Left lung (tissue), 10 donors: ENCODE data around the gene PPP1R36. TPM values are rescaled to one million over a fixed set of nuclear protein-coding genes. Genes with fewer than 3 reads are reported as not detected.
"Not testable (repeated sequence)": the region's sequence is repeated elsewhere in the genome, so short reads cannot be mapped to it uniquely, and the experiment has no call there.

Source experiments
- ATAC-seq: fragments of 200-7000 bp; cut with Tn5 transposase; one replicate; pipeline ENCODE4 v1.9.1; 2020; ENCODE audit warnings: moderate library complexity
- DNase-seq, 4 donors: peaks; one replicate each; pipeline ENCODE4 v3.0.0-alpha.2; 2013 to 2020
- H3K27ac ChIP-seq, 2 donors: fragments of 200-600 bp; sonication (generic) in 1 of 2; one replicate each; pipeline versions ENCODE4 v1.5.0 to v1.8.0; 2020 to 2021
- H3K27me3 ChIP-seq, 2 donors: fragments of 200-600 bp; sonication (generic) in 1 of 2; one replicate each; pipeline versions ENCODE4 v1.5.0 to v1.8.0; 2020 to 2021
- H3K36me3 ChIP-seq, 2 donors: fragments of 200-600 bp; sonication (generic) in 1 of 2; one replicate each; pipeline versions ENCODE4 v1.5.0 to v1.8.0; 2020 to 2021
- H3K4me1 ChIP-seq, 2 donors: fragments of 200-600 bp; one replicate each; pipeline ENCODE4 v1.8.0; 2021
- H3K4me3 ChIP-seq, 2 donors: fragments of 200-600 bp; sonication (generic) in 1 of 2; one replicate each; pipeline versions ENCODE4 v1.5.0 to v1.8.0; 2020 to 2021; ENCODE audit warnings: mild to moderate bottlenecking in 1 of 2
- H3K9me3 ChIP-seq, 2 donors: fragments of 200-600 bp; sonication (generic) in 1 of 2; one replicate each; pipeline versions ENCODE4 v1.5.0 to v1.8.0; 2020 to 2021
- intact Hi-C, 2 donors: fragments of 100-400 bp; cut with DNase I; formaldehyde crosslinking; loops; one replicate each; pipeline versions ENCODE4 v1.11.2 to v1.14.2; 2022
- polyA plus RNA-seq, 6 donors: library from polyadenylated mRNA; unstranded; fragments of 120-200 nt; gene quantifications; one replicate each; pipeline ENCODE4 v1.2.1, GENCODE V29; 2013; ENCODE audit not compliant: insufficient read length in 6 of 6
- total RNA-seq, 2 donors: library from RNA; stranded (reverse); fragmentation: NEBNext Ultra II Directional; extraction: Animal tissue kit (Norgen Biotek cat#: 25700); gene quantifications; one replicate each; pipeline ENCODE4 v1.2.1, GENCODE V29; 2021
- TF ChIP-seq, protein P1 (sequence below), 2 donors: fragments of 200-600 bp; sonication (generic) in 1 of 2; IDR thresholded peaks; one replicate each; pipeline versions ENCODE4 v1.5.0 to v1.8.0; 2021; ENCODE audit warnings: antibody characterized with exemption in 2 of 2
- donor health status: DM: no; HTN: yes; CAD: no.
- donor health status: DM: no; HTN: no; CAD: no.

The PPP1R36 gene
- total and polyA plus RNA-seq, 8 donors: 0.33 to 2.1 (median 0.74) TPM

- TF ChIP-seq, protein P1, sequence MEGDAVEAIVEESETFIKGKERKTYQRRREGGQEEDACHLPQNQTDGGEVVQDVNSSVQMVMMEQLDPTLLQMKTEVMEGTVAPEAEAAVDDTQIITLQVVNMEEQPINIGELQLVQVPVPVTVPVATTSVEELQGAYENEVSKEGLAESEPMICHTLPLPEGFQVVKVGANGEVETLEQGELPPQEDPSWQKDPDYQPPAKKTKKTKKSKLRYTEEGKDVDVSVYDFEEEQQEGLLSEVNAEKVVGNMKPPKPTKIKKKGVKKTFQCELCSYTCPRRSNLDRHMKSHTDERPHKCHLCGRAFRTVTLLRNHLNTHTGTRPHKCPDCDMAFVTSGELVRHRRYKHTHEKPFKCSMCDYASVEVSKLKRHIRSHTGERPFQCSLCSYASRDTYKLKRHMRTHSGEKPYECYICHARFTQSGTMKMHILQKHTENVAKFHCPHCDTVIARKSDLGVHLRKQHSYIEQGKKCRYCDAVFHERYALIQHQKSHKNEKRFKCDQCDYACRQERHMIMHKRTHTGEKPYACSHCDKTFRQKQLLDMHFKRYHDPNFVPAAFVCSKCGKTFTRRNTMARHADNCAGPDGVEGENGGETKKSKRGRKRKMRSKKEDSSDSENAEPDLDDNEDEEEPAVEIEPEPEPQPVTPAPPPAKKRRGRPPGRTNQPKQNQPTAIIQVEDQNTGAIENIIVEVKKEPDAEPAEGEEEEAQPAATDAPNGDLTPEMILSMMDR (IDR thresholded peaks at IDR 0.05): no peak
- H3K27ac ChIP-seq: no peak overlapping the region
- H3K9me3 ChIP-seq: no peaks in the 10 kb centered on the region
- H3K4me3 ChIP-seq: no peak overlapping the region
- intact Hi-C loops: no loop called here
- no peaks in the 10 kb centered on the region for H3K36me3 ChIP-seq
- H3K4me1 ChIP-seq: no peaks in the 10 kb centered on the region
- ATAC-seq (peak; percentile 57), DNase-seq (no peak)
- no peaks in the 10 kb centered on the region for H3K27me3 ChIP-seq
Observed at GRCh38 chr14:64566651-64567122, 16.9 kb downstream of the PPP1R36 start.

GRCh38 chr14:64569138-64569631 is 19.4 kb downstream of the PPP1R36 start:
- no peaks in the 10 kb centered on the region for H3K9me3 ChIP-seq
- DNase-seq (peak in 2 of 4 donors; percentile 65 to 79), ATAC-seq (peak; percentile 74)
- H3K4me1 ChIP-seq: no peaks in the 10 kb centered on the region
- no peaks in the 10 kb centered on the region for H3K27me3 ChIP-seq
- TF ChIP-seq, protein P1 (IDR thresholded peaks at IDR 0.05): no peak
- H3K36me3 ChIP-seq: no peaks in the 10 kb centered on the region
- intact Hi-C loops: no loop called here
- H3K4me3 ChIP-seq: no peak overlapping the region
- peak overlapping the region; percentile 28 to 45 for H3K27ac ChIP-seq

DNA sequence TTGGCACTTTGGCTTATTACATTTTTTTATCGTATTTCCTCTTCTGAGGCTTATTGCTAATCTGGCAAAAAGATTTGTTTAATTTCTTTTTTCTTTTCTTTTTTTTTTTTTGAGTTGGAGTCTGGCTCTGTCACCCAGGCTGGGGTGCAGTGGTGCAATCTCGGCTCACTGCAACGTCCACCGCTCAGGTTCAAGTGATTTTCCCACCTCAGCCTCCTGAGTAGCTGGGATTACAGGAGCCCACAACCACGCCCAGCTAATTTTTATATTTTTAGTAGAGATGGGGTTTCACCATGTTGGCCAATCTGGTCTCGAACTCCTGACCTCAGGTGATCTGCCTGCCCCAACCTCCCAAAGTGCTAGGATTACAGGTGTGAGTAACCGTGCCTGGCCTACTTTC is 19.9 kb downstream of the PPP1R36 start:
- peak overlapping the region; percentile 28 to 45 for H3K27ac ChIP-seq
- intact Hi-C loops, H3K4me3 ChIP-seq, H3K9me3 ChIP-seq, ATAC-seq, H3K36me3 ChIP-seq, H3K27me3 ChIP-seq, H3K4me1 ChIP-seq, DNase-seq: not testable (repeated sequence)

DNA sequence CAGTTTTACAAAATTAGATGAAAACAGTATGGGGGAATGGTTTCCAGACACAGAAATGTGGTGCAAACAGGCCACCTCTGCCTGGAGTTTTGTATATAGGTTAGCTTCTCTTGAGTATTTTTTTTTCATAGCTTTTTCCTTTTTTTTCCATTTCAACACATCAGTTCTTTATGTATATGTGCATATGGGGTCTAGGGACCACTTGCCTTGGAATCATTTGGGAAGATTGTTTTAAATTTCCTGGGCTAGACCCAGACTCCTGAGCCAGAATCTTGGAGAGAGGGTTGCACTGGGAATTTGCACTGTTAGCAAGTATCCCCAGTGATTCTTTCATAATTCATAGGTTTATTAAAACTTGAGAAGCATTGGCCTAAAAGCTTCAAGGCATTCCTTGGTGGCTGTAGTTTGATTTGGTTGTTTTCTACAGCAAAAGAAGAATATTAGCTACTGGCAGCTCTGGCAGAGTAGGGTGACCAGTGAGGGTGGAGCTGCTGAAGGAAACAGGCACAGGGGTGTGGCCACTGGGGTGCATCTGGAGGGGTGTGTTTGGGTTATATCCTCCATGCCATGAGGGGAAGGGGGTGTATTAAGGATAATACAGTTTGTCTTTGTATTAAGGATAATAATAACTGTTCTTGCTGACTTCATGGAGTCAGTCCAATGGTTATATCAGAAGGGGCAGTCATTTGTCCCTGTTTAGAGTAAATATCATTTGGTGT is 22.8 kb downstream of the PPP1R36 start:
- no peaks in the 10 kb centered on the region for H3K36me3 ChIP-seq
- H3K4me1 ChIP-seq: no peaks in the 10 kb centered on the region
- no peak overlapping the region for H3K4me3 ChIP-seq
- intact Hi-C loops: no loop called here
- DNase-seq (no peak), ATAC-seq (no peak)
- H3K9me3 ChIP-seq: no peaks in the 10 kb centered on the region
- TF ChIP-seq, protein P1 (IDR thresholded peaks at IDR 0.05): no peak
- H3K27ac ChIP-seq: no peak overlapping the region
- H3K27me3 ChIP-seq: no peaks in the 10 kb centered on the region

GRCh38 chr14:64573109-64573508 is 23.3 kb downstream of the PPP1R36 start:
- ATAC-seq (no peak), DNase-seq (peak in 2 of 4 donors; percentile 60 to 71)
- no peaks in the 10 kb centered on the region for H3K36me3 ChIP-seq

More at GRCh38 chr14:64573109-64573508, 23.3 kb downstream of the PPP1R36 start:
- no peak overlapping the region for H3K4me3 ChIP-seq
- intact Hi-C loops: no loop called here
- H3K4me1 ChIP-seq: no peaks in the 10 kb centered on the region
- H3K9me3 ChIP-seq: no peaks in the 10 kb centered on the region
- TF ChIP-seq, protein P1 (IDR thresholded peaks at IDR 0.05): no peak
- H3K27ac ChIP-seq: no peak overlapping the region
- no peaks in the 10 kb centered on the region for H3K27me3 ChIP-seq
